AG04449 (cell line): Measurements from ENCODE around the gene NLGN2.

Source experiments
- CTCF ChIA-PET: fragments of 350-600 bp; formaldehyde crosslinking; extraction: SDS; loops from one replicate; lab custom pipeline; 2021; ENCODE audit warnings: antibody characterized with exemption; lab: Yijun Ruan, JAX
- POLR2A ChIA-PET: fragments of 400-600, 350-600 bp; formaldehyde crosslinking; extraction: SDS; loops from one replicate; lab custom pipeline; 2020; ENCODE audit warnings: antibody characterized with exemption, inconsistent platforms; lab: Yijun Ruan, JAX
- DNase-seq: peaks from one replicate; pipeline ENCODE4 v3.0.0-alpha.2; 2010; ENCODE audit warnings: low read depth, low spot score
- H3K4me3 ChIP-seq: 2 replicates; pipeline ENCODE4 v1.5.1; 2011; ENCODE audit warnings: low read depth, mild to moderate bottlenecking, control low read depth, low read length
- CTCF ChIP-seq: IDR thresholded peaks from one replicate; pipeline ENCODE4 v1.5.1; 2011; ENCODE audit warnings: mild to moderate bottlenecking, moderate library complexity, low read length, control low read depth, inconsistent platforms; ENCODE audit not compliant: insufficient read depth; ENCODE audit errors: missing control alignments

NLGN2 gene

GRCh38 chr17:7389924-7390910 lies 17.4 kb upstream of the NLGN2 start:
- DNase-seq: no peak
- TF ChIP-seq CTCF: no peak
- CTCF ChIA-PET: interaction anchor here (0.8 to 1.2 kb wide), 2 partner anchors 10 kb away, joined by 3 read pairs; partner anchors contain the start of gene TNK1
- POLR2A ChIA-PET: interaction anchor here (0.6 to 0.8 kb wide), 2 partner anchors 10 to 14 kb away, joined by 3 read pairs; partner anchors contain the start of gene TMEM256
- no peak overlapping the region for H3K4me3 ChIP-seq

GRCh38 chr17:7391307-7391706 lies 16.3 kb upstream of the NLGN2 start:
- H3K4me3 ChIP-seq: no peak overlapping the region
- TF ChIP-seq CTCF: no peak
- CTCF ChIA-PET: interaction anchor here (0.8 kb wide), 1 partner anchor 11 kb away, joined by 3 read pairs; the partner anchor contains the start of gene TNK1
- POLR2A ChIA-PET: no interaction called here
- DNase-seq: no peak

- DNase-seq: no peak
- peak overlapping the region; percentile 88 for H3K4me3 ChIP-seq
- no peak for TF ChIP-seq CTCF
- CTCF ChIA-PET: interaction anchor here (0.7 to 1.6 kb wide), 3 partner anchors 9 to 89 kb away, joined by 3 to 4 read pairs (median 4); no protein-coding TSS in a partner anchor
- POLR2A ChIA-PET: interaction anchor here (0.6 kb wide), 1 partner anchor 164 kb away, joined by 3 read pairs; no protein-coding TSS in a partner anchor
These were observed 14.7 kb upstream of the NLGN2 start for GRCh38 chr17:7392696-7393612.

GRCh38 chr17:7393613-7394451 lies 13.8 kb upstream of the NLGN2 start:
- DNase-seq: no peak
- CTCF ChIA-PET: interaction anchor here (1.3 to 1.6 kb wide), 2 partner anchors 10 to 43 kb away, joined by 4 read pairs; no protein-coding TSS in a partner anchor
- POLR2A ChIA-PET: interaction anchor here (0.6 to 1.0 kb wide), 7 partner anchors 8 to 164 kb away, joined by 3 to 6 read pairs (median 3); partner anchors contain the start of gene TMEM256
- peak; percentile 15 for TF ChIP-seq CTCF
- peak overlapping the region; percentile 88 for H3K4me3 ChIP-seq

- POLR2A ChIA-PET: interaction anchor here (0.6 to 1.0 kb wide), 7 partner anchors 9 to 89 kb away, joined by 3 to 6 read pairs (median 3); partner anchors contain the start of gene TMEM256
- peak; percentile 44 for TF ChIP-seq CTCF
- CTCF ChIA-PET: interaction anchor here (1.1 to 1.6 kb wide), 3 partner anchors 10 to 43 kb away, joined by 3 to 4 read pairs (median 4); no protein-coding TSS in a partner anchor
- no peak for DNase-seq
- peak within 1 kb of the TSS; percentile 88 for H3K4me3 ChIP-seq
These were observed 13.0 kb upstream of the NLGN2 start, which contains the start of gene PLSCR3 for GRCh38 chr17:7394452-7395191. Gene PLSCR3 (minus strand): TSS chr17:7394525. CDS start chr17:7394110, 415 bp downstream.
